ENCODE results near the gene TMEM82. TPM values are rescaled to one million over a fixed set of nuclear protein-coding genes. Genes with fewer than 3 reads are reported as not detected.
A peak's percentile ranks its signal among the peaks of the same experiment; 100 is the strongest.
"Not testable (repeated sequence)": the region's sequence is repeated elsewhere in the genome, so short reads cannot be mapped to it uniquely, and the experiment has no call there.

The TMEM82 gene
- total RNA-seq (2014; rRNA removed; shearing (Covaris generic); ENCODE audit: low replicate concordance), result not detected in 2 replicates

DNA sequence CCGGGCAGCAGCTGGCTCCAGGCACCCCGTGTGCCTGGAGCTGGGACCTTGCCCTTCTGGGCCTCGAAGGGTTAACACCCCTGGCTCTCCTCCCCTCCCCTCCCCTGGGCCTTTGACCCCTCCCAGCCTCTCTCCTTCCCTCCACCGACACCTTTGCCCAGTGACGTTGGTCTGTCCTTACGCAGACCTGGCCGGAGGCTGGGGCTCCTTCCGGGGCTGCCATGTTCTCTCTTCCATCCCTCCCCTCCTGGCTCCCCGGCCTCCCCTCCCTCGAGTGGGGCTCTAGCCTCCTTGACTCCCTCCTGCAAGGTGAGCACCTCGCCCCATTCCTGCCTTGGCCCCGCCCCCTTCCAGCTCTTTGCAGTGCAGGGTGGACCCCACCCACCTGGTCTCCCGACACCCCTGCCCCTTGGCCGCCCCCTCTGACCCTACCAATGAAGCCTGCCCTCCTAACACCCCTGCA, at the start of gene TMEM82:
TMEM82 (plus strand) TSS at position 161 of the 463 bp plus-strand sequence; CDS start at position 222, 61 bp downstream.
- no peak for DNase-seq (ENCODE audit: low read depth)
- in situ Hi-C loops (cut with HindIII; ENCODE audit: low pct_unique_long_range_greater_than_20kb, low sequenced_read_pairs), result no loop called here

GRCh38 chr1:15693371-15693770, 48.9 kb upstream of the TMEM82 start:
- in situ Hi-C loops (cut with HindIII; ENCODE audit: low pct_unique_long_range_greater_than_20kb, low sequenced_read_pairs), result no loop called here
- no peak for DNase-seq (ENCODE audit: low read depth)

- in situ Hi-C loops (cut with HindIII; ENCODE audit: low pct_unique_long_range_greater_than_20kb, low sequenced_read_pairs), result no loop called here
- DNase-seq (ENCODE audit: low read depth), result no peak
Measured at GRCh38 chr1:15696956-15697521, 45.3 kb upstream of the TMEM82 start.

- no peak for DNase-seq (ENCODE audit: low read depth)
- in situ Hi-C loops (cut with HindIII; ENCODE audit: low pct_unique_long_range_greater_than_20kb, low sequenced_read_pairs), result no loop called here
Measured at GRCh38 chr1:15698201-15698600, 44.1 kb upstream of the TMEM82 start.

- DNase-seq (ENCODE audit: low read depth); in situ Hi-C loops (cut with HindIII; ENCODE audit: low pct_unique_long_range_greater_than_20kb, low sequenced_read_pairs): not testable (repeated sequence)
Measured at GRCh38 chr1:15699321-15699720, 43.0 kb upstream of the TMEM82 start.

DNA sequence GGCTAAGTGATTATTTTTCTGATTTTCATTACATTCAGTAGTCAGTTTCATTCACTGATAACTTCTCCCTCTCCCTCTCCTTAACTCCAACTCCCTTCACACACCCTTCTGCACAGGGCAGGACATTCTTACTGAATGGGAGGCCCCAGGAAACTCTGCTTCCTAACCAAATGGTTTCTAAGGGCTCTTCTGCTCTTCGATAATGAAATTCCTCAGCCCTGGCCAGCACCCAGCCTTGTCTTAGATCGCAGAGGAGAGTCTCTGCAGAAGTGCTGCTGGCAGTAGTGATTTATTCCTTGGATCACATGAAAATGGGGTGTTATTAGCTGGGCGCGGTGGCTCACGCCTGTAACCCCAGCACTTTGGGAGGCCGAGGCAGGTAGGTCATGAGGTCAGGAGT, 41.8 kb upstream of the TMEM82 start:
- in situ Hi-C loops (cut with HindIII; ENCODE audit: low pct_unique_long_range_greater_than_20kb, low sequenced_read_pairs), result no loop called here
- DNase-seq (ENCODE audit: low read depth), result no peak

DNA sequence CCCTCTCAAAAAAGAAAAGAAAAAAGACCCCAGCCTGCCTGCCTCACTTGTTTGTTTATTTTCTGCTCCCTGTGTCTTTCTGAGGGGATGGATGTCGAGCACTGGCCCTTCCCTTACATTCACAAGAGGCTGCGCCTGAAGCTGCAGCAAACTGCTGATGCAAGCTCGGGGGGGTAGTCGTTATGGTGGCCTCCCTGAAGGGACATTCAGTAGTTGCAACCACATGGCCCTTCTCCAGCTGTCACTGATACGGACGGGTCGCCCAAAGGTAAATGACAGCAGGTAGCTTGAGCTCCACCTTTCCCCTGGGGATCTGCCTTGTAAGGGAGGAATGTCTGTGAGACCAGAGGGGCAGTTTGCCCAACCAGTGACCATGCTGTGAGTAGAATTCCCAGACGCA, 40.5 kb upstream of the TMEM82 start:
- no peak for DNase-seq (ENCODE audit: low read depth)
- in situ Hi-C loops (cut with HindIII; ENCODE audit: low pct_unique_long_range_greater_than_20kb, low sequenced_read_pairs), result no loop called here

DNA sequence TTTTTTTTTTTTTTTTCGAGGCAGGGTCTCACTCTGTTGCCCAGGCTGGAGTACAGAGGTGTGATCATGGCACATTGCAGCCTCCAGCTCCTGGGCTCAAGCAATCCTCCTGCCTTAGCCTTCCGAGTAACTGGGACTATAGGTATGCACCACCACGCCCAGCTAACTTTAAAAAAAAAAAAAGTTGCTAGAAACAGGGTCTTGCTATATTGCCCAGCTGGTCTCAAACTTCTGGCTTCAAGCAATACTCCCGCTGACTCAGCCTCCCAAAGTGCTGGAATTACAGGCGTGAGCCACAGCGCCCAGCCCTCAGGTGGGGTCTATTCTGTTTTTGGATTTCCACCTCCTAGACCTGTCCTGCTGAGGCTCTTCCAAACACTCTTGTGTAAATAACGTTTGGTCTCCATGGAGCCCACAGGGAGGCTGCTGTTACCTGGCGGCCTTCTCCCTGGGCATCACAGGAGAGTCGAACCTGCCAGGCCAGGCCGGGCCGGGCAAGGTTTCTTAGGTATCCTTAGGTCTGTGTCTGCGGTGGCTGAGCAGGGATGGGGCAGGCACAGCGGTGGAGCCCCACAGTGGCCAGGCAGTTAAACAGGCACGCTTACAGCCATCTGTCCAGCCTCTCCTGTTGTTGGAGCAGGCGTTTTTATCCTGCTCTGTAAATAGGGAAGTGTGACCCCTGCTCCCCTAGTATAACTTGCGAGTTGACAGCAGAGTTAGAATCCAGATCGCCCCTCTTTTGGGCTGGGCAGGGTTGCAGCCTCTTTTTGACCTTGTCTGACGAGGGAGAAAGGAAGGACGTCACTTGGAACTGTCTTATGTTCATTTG, 39.4 kb upstream of the TMEM82 start:
- in situ Hi-C loops (cut with HindIII; ENCODE audit: low pct_unique_long_range_greater_than_20kb, low sequenced_read_pairs), result no loop called here
- DNase-seq (ENCODE audit: low read depth), result no peak

DNA sequence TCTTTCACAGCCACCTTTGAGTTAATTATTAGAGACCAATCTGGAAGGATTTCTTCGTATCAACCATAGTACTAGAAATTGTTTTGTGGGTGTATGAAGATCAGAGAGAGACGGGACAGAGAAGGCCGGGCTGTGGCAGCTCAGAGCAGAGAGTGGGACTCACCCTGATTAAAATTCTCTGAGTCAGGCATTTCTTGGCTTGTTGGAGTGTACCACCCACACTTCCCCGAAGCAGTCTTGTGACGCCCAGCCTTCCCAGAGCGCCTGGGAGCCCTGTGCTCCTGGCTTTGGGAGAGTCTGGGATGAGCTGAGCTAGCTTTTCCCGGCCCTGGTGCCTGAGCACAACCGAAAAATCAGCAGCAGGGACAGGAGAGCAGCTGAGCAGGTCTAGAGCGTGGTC, 38.7 kb upstream of the TMEM82 start:
- peak; percentile 69 for DNase-seq (ENCODE audit: low read depth)
- in situ Hi-C loops (cut with HindIII; ENCODE audit: low pct_unique_long_range_greater_than_20kb, low sequenced_read_pairs), result no loop called here

DNA sequence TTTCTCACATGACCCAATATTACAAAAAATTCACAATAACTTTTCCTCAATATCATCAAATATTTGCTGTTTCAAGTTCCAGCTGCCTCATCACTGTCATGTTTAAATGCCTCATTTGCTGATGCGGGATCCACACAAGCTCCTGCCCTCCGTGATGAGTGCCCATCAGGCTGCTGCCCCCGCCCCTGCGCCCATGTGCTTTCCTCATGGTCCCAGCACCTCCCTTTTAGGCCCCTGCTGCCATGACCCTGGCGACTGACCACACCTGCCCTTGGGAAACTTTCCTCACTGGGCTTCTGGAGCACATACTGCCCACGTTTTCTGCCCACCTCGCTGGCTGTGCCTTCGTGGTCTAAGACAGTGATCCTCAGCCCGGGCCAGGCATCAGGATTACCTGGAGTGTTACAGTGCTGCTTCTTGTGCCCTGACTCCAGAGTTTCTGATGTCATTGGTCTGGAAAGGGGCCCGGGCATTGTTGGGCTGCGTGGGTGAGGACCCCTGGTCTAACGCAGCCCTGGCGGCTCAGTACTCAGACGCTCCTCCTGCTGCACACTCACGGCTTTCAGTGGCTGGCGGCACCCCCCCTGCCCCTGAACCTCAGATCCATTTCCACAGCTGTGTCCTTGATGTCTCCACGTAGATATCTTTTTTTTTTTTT, 37.6 kb upstream of the TMEM82 start:
- no peak for DNase-seq (ENCODE audit: low read depth)
- in situ Hi-C loops (cut with HindIII; ENCODE audit: low pct_unique_long_range_greater_than_20kb, low sequenced_read_pairs), result no loop called here

DNA sequence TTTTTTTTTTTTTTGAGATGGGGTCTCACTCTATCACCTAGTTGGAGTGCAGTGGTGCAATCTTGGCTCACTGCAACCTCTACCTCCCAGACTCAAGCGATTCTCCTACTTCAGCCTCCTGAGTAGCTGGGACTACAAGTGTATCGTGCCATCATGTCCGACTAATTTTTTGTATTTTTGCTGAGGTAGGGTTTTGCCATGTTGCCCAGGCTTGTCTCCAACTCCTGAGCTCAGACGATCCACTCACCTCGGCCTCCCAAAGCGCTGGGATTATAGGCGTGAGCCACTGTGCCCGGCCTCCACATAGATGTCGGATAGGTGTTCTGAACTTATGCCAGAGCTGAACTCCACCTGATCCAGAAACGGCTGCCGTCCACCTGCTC, 37.1 kb upstream of the TMEM82 start:
- in situ Hi-C loops (cut with HindIII; ENCODE audit: low pct_unique_long_range_greater_than_20kb, low sequenced_read_pairs), result no loop called here
- no peak for DNase-seq (ENCODE audit: low read depth)

- in situ Hi-C loops (cut with HindIII; ENCODE audit: low pct_unique_long_range_greater_than_20kb, low sequenced_read_pairs), result no loop called here
- DNase-seq (ENCODE audit: low read depth), result no peak
Measured at GRCh38 chr1:15706751-15707150, 35.5 kb upstream of the TMEM82 start.

DNA sequence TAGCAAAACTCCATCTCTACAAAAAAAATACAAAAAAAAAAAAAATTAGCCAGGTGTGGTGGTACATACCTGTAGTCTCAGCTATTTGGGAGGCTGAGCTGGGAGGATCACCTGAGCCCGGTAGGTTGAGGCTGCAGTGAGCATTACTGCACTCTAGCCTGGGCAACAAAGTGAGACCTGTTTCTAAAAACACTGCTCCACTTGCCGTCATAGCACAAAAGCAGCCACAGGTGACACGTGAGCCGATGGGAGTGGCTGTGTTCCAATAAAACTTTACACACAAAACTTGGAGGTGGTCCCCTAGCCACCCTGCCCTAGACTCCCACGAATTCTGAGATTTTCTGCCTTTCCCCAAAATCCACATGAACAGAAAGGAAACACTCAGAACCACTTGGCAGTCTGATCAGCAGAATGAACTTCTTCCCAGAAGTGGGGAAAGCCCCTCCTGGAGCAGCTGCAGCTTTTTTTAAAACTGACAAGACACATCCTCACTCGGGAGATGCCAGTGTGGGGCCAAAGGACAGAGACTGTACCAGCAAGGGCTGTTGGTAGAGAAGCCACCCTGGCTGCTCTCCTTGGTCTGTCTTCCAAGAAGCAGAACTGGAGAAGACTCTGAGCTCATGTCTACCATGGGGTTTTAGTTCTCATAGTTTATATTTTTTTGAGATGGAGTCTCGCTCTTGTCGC, 34.9 kb upstream of the TMEM82 start:
- no peak for DNase-seq (ENCODE audit: low read depth)
- in situ Hi-C loops (cut with HindIII; ENCODE audit: low pct_unique_long_range_greater_than_20kb, low sequenced_read_pairs), result no loop called here

- in situ Hi-C loops (cut with HindIII; ENCODE audit: low pct_unique_long_range_greater_than_20kb, low sequenced_read_pairs), result no loop called here
- DNase-seq (ENCODE audit: low read depth), result no peak
Measured at GRCh38 chr1:15708486-15709137, 33.7 kb upstream of the TMEM82 start.

- DNase-seq (ENCODE audit: low read depth), result no peak
- in situ Hi-C loops (cut with HindIII; ENCODE audit: low pct_unique_long_range_greater_than_20kb, low sequenced_read_pairs), result no loop called here
Measured at GRCh38 chr1:15709226-15709625, 33.1 kb upstream of the TMEM82 start.

DNA sequence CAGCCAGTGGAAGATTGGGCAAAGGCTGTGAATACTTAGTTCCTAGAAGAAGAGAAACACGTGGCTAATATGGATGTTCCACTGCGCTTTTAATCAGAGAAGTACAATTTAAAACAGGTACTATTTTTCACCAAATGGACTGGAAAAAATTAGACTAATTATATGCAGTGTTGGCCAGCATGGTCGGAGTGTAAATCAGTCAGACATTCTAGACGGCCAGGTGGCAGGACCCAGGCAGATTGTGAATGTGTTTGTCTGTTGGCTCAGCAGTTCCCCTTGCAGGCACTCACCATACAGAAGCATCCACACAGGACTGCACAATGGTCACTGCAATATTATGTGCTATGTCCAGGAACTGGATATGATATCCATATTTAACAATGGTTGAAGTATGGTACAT, 30.1 kb upstream of the TMEM82 start:
- in situ Hi-C loops (cut with HindIII; ENCODE audit: low pct_unique_long_range_greater_than_20kb, low sequenced_read_pairs), result no loop called here
- DNase-seq (ENCODE audit: low read depth), result no peak

DNA sequence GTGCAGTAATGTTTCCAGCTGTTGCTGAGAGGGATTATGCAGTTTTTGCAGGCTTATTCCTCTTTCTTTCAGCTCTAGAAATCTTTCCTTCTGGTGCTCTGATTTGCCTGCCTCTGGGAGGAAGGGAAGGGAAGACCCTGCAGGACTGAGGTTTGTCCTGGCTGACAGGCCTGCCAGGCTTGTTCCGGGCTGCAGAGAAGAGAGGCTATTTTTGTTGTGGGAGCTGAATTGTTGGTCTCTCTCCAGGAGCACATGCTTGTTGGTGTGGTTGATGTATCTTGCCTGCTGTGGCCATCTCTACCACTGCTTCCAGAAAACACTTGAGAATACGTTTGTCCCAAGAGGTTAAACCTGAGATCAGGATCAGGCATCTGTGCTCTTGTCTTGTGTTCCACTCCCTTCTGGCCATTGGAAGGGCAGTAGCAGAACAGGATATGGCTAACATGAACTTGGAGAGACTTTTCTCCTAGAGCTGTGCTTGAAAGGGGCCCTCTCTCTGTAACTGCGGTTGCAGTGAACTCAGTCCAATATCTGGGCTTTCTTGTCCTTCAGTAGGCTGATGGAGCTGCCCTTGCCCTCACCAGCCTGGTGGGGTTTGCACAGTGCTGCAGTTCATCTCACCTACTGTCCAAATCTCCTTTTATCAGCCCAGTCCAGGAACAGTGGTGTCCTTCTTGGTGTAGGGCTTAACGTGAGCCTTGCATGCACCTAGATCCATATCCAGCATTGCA, 27.7 kb upstream of the TMEM82 start:
- no peak for DNase-seq (ENCODE audit: low read depth)
- in situ Hi-C loops (cut with HindIII; ENCODE audit: low pct_unique_long_range_greater_than_20kb, low sequenced_read_pairs), result no loop called here
